ENCODE measurements around the gene DDAH2.

DDAH2 gene

GRCh38 chr6:31730631-31731086, 1.6 kb upstream of the DDAH2 start:
- DNase-seq (ENCODE audit: low read depth in 2 of 2), result no peak

GRCh38 chr6:31729979-31730630, 1.0 kb upstream of the DDAH2 start:
- DNase-seq (ENCODE audit: low read depth in 2 of 2), result peak; percentile 54 to 62

GRCh38 chr6:31729515-31729978, 448 bp upstream of the DDAH2 start:
- peak; percentile 59 to 60 for DNase-seq (ENCODE audit: low read depth in 2 of 2)

- no peak for DNase-seq (ENCODE audit: low read depth in 2 of 2)
Measured at GRCh38 chr6:31727717-31728671, 1.1 kb downstream of the DDAH2 start.

- no peak for DNase-seq (ENCODE audit: low read depth in 2 of 2)
Measured at GRCh38 chr6:31727034-31727716, 1.9 kb downstream of the DDAH2 start.

- DNase-seq (ENCODE audit: low read depth in 2 of 2), result no peak
Measured at GRCh38 chr6:31725502-31726350, 3.4 kb downstream of the DDAH2 start.

- DNase-seq (ENCODE audit: low read depth in 2 of 2), result no peak
Measured at GRCh38 chr6:31723980-31724691, 5.0 kb downstream of the DDAH2 start.

- DNase-seq (ENCODE audit: low read depth in 2 of 2), result no peak
Measured at GRCh38 chr6:31723245-31723979, 5.7 kb downstream of the DDAH2 start, which contains the start of gene MPIG6B. TSS of gene MPIG6B (plus strand) at chr6:31723373. CDS start at chr6:31723384, 11 bp downstream.

- DNase-seq (ENCODE audit: low read depth in 2 of 2), result no peak
Measured at GRCh38 chr6:31722173-31722572, 6.9 kb downstream of the DDAH2 start.

- DNase-seq (ENCODE audit: low read depth in 2 of 2), result no peak
Measured at GRCh38 chr6:31721351-31722020, 7.6 kb downstream of the DDAH2 start, which contains the start of gene LY6G6C. TSS of gene LY6G6C (minus strand) at chr6:31721746. CDS start at chr6:31721679, 67 bp downstream.

- DNase-seq (ENCODE audit: low read depth in 2 of 2), result no peak
Measured at GRCh38 chr6:31720196-31720770, 8.8 kb downstream of the DDAH2 start.

GRCh38 chr6:31719001-31719400, 10.1 kb downstream of the DDAH2 start:
- no peak for DNase-seq (ENCODE audit: low read depth in 2 of 2)

GRCh38 chr6:31718265-31718664, 10.8 kb downstream of the DDAH2 start:
- DNase-seq (ENCODE audit: low read depth in 2 of 2), result no peak

- DNase-seq (ENCODE audit: low read depth in 2 of 2), result no peak
Measured at GRCh38 chr6:31717499-31718222, 11.4 kb downstream of the DDAH2 start.

- no peak for DNase-seq (ENCODE audit: low read depth in 2 of 2)
Measured at GRCh38 chr6:31715022-31715958, 13.8 kb downstream of the DDAH2 start, which contains the start of gene LY6G6D. TSS of gene LY6G6D (plus strand) at chr6:31715348. CDS start at chr6:31715356, 8 bp downstream.

- DNase-seq (ENCODE audit: low read depth in 2 of 2), result no peak
Measured at GRCh38 chr6:31713991-31714684, 15.0 kb downstream of the DDAH2 start.
